ENCODE results near the gene SIMC1.
"Not testable (repeated sequence)": the region's sequence is repeated elsewhere in the genome, so short reads cannot be mapped to it uniquely, and the experiment has no call there.

The SIMC1 gene

GRCh38 chr5:176237971-176238644, at the start of gene SIMC1:
Gene SIMC1, plus strand, starts transcription at chr5:176238424. Its CDS starts 85 bp downstream, at chr5:176238509.
- not testable (repeated sequence) for DNase-seq

- DNase-seq, result no peak
Observed at GRCh38 chr5:176188506-176189193, 49.6 kb upstream of the SIMC1 start.

GRCh38 chr5:176189857-176190256, 48.4 kb upstream of the SIMC1 start:
- DNase-seq, result no peak

GRCh38 chr5:176190886-176191755, 47.1 kb upstream of the SIMC1 start:
- DNase-seq, result no peak

- no peak for DNase-seq
Observed at GRCh38 chr5:176192094-176192721, 46.0 kb upstream of the SIMC1 start.

- DNase-seq, result not testable (repeated sequence)
Observed at GRCh38 chr5:176192722-176193117, 45.5 kb upstream of the SIMC1 start.

- not testable (repeated sequence) for DNase-seq
Observed at GRCh38 chr5:176193636-176194035, 44.6 kb upstream of the SIMC1 start.

GRCh38 chr5:176194238-176195083, 43.8 kb upstream of the SIMC1 start:
- not testable (repeated sequence) for DNase-seq

GRCh38 chr5:176195084-176195413, 43.2 kb upstream of the SIMC1 start:
- DNase-seq, result not testable (repeated sequence)

- not testable (repeated sequence) for DNase-seq
Observed at GRCh38 chr5:176195487-176196207, 42.6 kb upstream of the SIMC1 start.

- DNase-seq, result not testable (repeated sequence)
Observed at GRCh38 chr5:176196781-176197180, 41.4 kb upstream of the SIMC1 start.

GRCh38 chr5:176197234-176197858, 40.9 kb upstream of the SIMC1 start:
- not testable (repeated sequence) for DNase-seq

- not testable (repeated sequence) for DNase-seq
Observed at GRCh38 chr5:176198299-176198698, 39.9 kb upstream of the SIMC1 start.

GRCh38 chr5:176198991-176199733, 39.1 kb upstream of the SIMC1 start:
- not testable (repeated sequence) for DNase-seq

GRCh38 chr5:176199803-176200399, 38.3 kb upstream of the SIMC1 start:
- DNase-seq, result not testable (repeated sequence)

- DNase-seq, result no peak
Observed at GRCh38 chr5:176201811-176202210, 36.4 kb upstream of the SIMC1 start.

- DNase-seq, result no peak
Observed at GRCh38 chr5:176203086-176203485, 35.1 kb upstream of the SIMC1 start.

GRCh38 chr5:176203535-176203934, 34.7 kb upstream of the SIMC1 start:
- DNase-seq, result not testable (repeated sequence)

GRCh38 chr5:176214466-176215021, 23.7 kb upstream of the SIMC1 start:
- not testable (repeated sequence) for DNase-seq
